ENCODE measurements around the gene FAM3A.

DNA sequence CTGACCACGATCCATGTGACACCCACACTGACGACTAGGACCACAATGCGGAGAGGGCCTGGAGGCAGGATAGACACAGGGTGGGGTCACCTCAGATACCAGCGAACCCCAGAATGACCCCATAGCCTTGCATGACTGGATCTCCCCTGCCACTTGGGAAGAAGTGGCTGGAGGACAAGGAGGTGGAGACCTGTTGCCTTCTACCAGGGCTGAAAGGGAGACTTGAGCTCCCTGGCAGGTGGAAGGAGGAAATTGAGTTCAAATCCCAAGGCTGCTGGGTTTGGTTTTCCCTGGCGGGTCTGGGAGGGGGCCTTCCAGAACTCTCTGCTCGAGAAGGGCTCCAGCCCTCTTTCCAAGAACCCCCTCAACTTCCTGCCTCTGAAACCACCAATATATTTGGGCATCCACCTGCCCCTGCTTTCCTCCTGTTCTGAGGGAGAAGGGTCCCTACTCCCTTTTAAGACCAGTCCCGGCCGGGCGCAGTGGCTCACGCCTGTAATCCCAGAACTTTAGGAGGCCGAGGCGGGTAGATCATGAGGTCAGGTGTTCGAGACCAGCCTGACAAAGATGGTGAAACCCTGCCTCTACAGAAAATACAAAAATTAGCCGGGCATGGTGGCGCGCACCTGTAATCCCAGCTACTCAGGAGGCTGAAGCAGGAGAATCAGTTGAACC lies 3.0 kb downstream of the FAM3A start:
- TF ChIP-seq, protein P1, sequence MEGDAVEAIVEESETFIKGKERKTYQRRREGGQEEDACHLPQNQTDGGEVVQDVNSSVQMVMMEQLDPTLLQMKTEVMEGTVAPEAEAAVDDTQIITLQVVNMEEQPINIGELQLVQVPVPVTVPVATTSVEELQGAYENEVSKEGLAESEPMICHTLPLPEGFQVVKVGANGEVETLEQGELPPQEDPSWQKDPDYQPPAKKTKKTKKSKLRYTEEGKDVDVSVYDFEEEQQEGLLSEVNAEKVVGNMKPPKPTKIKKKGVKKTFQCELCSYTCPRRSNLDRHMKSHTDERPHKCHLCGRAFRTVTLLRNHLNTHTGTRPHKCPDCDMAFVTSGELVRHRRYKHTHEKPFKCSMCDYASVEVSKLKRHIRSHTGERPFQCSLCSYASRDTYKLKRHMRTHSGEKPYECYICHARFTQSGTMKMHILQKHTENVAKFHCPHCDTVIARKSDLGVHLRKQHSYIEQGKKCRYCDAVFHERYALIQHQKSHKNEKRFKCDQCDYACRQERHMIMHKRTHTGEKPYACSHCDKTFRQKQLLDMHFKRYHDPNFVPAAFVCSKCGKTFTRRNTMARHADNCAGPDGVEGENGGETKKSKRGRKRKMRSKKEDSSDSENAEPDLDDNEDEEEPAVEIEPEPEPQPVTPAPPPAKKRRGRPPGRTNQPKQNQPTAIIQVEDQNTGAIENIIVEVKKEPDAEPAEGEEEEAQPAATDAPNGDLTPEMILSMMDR (IDR thresholded peaks at IDR 0.05; ENCODE audit: borderline replicate concordance, extremely low read depth, low read length, poor library complexity, severe bottlenecking), result no peak
- no peak for TF ChIP-seq EZH2 (IDR thresholded peaks at IDR 0.05; ENCODE audit: borderline replicate concordance, low read depth, low read length, severe bottlenecking)

All from DND-41 (cell line).